BE2C (cell line): ENCODE data around the gene SGMS1.
A peak's percentile ranks its signal among the peaks of the same experiment; 100 is the strongest.
"Not testable (repeated sequence)": the region's sequence is repeated elsewhere in the genome, so short reads cannot be mapped to it uniquely, and the experiment has no call there.

Experiments
- DNase-seq: peaks from one replicate; pipeline ENCODE4 v3.0.0-alpha.2; 2020
- H3K27me3 ChIP-seq: fragments of 250-450 bp; sonication (Bioruptor Pico); 2 replicates; pipeline ENCODE4 v1.5.1; 2020; ENCODE audit warnings: mild to moderate bottlenecking
- H3K36me3 ChIP-seq: fragments of 250-450 bp; sonication (Bioruptor Pico); 2 replicates; pipeline ENCODE4 v1.5.1; 2020; ENCODE audit warnings: mild to moderate bottlenecking
- H3K4me1 ChIP-seq: fragments of 250-450 bp; sonication (Bioruptor Pico); 2 replicates; pipeline ENCODE4 v1.5.1; 2020
- H3K4me3 ChIP-seq: 2 replicates; pipeline ENCODE4 v1.5.1; 2011; ENCODE audit warnings: low read depth, low read length
- H3K9me3 ChIP-seq: fragments of 250-450 bp; sonication (Bioruptor Pico); 2 replicates; pipeline ENCODE4 v1.5.1; 2020
- TF ChIP-seq, protein P1 (sequence below): IDR thresholded peaks from 2 replicates; pipeline ENCODE4 v1.5.1; 2012; ENCODE audit warnings: mild to moderate bottlenecking, low read depth, low read length

SGMS1 gene

DNA sequence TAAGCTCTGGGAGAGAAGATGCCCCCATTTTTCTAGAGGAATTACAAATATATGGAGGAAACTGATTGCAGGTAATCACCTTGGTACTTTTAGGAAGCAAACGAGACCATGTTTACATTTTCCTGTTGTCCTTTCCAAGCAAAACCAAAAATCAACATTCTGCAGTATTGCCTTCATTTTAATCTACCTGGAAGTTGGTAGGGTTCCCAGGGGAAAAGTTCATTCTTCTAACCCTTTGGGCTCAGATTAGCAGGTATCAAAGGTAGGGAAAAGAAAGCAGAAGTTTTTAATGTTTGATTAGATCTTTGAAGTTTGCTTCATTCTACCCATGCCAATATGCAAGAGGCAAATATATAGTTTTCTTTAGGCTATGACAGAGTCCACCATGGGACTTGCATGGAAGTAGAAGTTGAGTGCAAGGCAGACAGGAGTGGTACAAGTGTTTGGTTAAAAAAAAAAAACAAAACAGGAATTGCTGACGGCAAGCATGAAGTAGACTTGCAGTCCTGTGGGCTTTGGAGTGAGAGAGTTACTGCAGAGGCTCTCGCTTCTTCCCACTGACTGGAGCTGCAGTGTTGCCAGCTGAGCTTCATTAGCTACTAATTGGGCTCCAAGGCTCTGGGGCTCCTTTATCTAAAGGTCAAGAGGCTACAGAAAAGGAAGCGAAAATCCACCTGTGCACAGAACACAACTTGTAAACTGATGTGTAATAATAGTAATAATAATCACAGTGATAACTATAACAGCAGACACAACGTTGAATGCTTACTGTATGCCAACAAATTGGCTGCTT is 343.5 kb downstream of the SGMS1 start:
- DNase-seq, result no peak
- H3K4me1 ChIP-seq, result no peaks in the 10 kb centered on the region
- H3K9me3 ChIP-seq, result no peaks in the 10 kb centered on the region
- TF ChIP-seq, protein P1, sequence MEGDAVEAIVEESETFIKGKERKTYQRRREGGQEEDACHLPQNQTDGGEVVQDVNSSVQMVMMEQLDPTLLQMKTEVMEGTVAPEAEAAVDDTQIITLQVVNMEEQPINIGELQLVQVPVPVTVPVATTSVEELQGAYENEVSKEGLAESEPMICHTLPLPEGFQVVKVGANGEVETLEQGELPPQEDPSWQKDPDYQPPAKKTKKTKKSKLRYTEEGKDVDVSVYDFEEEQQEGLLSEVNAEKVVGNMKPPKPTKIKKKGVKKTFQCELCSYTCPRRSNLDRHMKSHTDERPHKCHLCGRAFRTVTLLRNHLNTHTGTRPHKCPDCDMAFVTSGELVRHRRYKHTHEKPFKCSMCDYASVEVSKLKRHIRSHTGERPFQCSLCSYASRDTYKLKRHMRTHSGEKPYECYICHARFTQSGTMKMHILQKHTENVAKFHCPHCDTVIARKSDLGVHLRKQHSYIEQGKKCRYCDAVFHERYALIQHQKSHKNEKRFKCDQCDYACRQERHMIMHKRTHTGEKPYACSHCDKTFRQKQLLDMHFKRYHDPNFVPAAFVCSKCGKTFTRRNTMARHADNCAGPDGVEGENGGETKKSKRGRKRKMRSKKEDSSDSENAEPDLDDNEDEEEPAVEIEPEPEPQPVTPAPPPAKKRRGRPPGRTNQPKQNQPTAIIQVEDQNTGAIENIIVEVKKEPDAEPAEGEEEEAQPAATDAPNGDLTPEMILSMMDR, result no peak
- H3K36me3 ChIP-seq, result no peaks in the 10 kb centered on the region
- no peak overlapping the region for H3K4me3 ChIP-seq
- H3K27me3 ChIP-seq, result no peaks in the 10 kb centered on the region; the same call in 1 of the 2 replicates

DNA sequence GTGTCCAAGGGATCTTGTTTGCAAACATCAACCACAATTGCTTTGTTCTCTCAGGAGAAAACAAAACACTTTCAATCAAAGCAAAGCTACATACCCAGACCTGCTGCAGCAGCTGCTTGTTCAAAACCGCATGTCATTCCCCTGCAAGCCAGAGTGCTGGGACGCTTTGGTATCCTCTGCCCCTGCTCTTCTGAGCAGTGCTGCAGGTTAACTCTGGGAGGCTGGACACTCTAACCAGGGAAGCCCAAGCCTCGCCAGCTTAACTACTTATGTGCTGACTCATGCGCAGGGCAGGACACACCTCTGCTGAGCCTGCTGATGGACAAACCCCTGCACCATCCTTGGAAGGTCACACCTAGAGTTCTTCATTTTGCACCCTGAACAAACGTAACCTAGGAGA is 344.3 kb downstream of the SGMS1 start:
- H3K4me3 ChIP-seq, result no peak overlapping the region
- TF ChIP-seq, protein P1, result no peak
- no peaks in the 10 kb centered on the region; the same call in 1 of the 2 replicates for H3K27me3 ChIP-seq
- no peak for DNase-seq
- no peaks in the 10 kb centered on the region for H3K4me1 ChIP-seq
- no peaks in the 10 kb centered on the region for H3K36me3 ChIP-seq
- no peaks in the 10 kb centered on the region for H3K9me3 ChIP-seq

DNA sequence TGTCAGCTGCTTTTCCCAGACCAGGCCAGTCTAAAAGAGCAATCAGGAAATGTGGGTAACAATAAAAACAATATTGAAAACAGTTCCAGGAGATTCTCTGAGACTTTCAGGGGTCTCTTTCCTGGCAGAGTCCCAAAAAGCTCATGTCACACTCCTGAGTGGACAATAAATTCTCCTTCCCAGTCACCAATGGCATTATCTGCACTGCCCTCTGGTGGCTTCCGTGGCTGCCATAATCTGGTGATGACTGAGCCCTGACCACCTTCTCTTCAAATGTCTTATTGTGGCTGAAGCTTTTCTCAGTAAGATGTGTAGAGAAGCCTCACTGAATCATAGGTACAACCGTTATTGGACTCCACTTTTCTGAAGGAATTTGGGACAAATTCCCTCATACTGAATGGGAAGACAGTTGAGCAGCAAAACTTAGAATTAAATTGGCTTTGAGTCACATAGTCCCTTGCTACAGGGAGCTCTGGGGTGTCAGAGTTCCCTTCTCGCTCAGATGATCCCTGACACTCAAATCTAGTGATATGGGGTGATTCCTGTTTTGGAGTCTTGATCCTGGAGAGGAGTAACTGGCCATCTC is 348.0 kb downstream of the SGMS1 start:
- Histone ChIP-seq H3K4me1 (no peaks in the 10 kb centered on the region), H3K36me3 (no peaks in the 10 kb centered on the region), H3K4me3 (no peak overlapping the region), H3K27me3 (no peaks in the 10 kb centered on the region; the same call in 1 of the 2 replicates), H3K9me3 (no peaks in the 10 kb centered on the region)
- TF ChIP-seq, protein P1, result peak; percentile 70
- DNase-seq, result peak; percentile 43

DNA sequence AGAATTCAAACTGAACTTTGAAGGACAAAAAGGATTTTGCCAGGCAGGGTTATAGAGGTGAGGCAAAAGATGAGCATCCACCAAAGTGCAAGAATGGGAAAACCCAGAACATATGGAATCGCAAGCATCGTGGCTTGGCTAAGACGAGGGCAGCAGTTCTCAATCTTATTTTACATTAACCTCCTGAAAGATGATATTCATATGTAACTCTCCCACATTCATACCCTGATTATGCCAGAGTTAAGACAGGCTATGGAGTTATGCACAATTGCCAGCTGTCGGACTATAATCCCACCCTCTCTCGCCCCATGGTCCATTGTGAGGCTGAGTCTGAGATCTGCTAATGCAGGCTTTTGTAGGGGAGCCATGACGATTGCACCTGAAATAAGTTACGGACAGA is 351.2 kb downstream of the SGMS1 start:
- Histone ChIP-seq H3K27me3 (no peaks in the 10 kb centered on the region; the same call in 1 of the 2 replicates), H3K9me3 (no peaks in the 10 kb centered on the region), H3K4me3 (no peak overlapping the region), H3K4me1 (no peaks in the 10 kb centered on the region), H3K36me3 (no peaks in the 10 kb centered on the region)
- DNase-seq, result no peak
- TF ChIP-seq, protein P1, result no peak

DNA sequence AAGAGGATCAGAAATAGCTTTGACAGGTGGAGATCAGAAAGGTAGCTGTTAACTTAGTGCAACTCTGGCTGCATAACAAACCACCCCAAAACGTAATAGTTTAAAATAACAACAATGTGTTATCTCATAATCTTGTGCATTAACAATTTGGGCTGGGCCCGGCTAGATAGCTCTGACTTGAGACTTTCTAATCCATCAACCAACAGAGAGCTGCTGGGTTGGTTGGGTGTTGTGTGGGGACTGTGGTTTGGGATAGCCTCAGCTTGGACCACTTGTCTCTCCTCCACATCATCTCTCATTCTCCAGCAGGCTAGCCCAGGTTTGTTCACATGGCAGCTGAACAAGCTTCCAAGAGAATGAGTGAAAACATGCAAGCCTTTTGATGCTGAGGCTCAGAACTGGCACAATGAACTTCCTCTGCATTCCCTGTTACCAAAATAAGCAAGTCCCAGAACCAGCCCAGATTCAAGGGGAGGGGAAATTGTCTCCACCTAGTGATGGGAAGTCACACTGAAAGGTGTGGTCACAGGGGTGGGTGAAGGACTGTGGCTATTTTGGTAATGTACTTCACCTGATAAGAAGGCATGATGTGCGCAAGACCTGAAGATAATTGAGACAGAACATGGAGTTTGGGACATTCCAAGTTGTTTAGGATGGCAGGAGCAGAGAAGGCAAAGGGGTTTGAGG is 352.0 kb downstream of the SGMS1 start:
- Histone ChIP-seq H3K4me3 (no peak overlapping the region), H3K36me3 (no peaks in the 10 kb centered on the region), H3K9me3 (no peaks in the 10 kb centered on the region), H3K4me1 (no peaks in the 10 kb centered on the region), H3K27me3 (no peaks in the 10 kb centered on the region; the same call in 1 of the 2 replicates)
- TF ChIP-seq, protein P1, result no peak
- DNase-seq, result no peak

DNA sequence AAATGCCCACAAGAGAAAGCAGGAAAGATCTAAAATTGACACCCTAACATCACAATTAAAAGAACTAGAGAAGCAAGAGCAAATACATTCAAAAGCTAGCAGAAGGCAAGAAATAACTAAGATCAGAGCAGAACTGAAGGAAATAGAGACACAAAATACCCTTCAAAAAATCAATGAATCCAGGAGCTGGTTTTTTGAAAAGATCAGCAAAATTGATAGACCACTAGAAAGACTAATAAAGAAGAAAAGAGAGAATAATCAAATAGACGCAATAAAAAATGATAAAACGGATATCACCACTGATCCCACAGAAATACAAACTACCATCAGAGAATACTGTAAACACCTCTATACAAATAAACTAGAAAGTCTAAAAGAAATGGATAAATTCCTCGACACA is 355.9 kb downstream of the SGMS1 start:
- H3K4me3 ChIP-seq, DNase-seq, H3K36me3 ChIP-seq, H3K4me1 ChIP-seq, H3K9me3 ChIP-seq, H3K27me3 ChIP-seq: not testable (repeated sequence)

DNA sequence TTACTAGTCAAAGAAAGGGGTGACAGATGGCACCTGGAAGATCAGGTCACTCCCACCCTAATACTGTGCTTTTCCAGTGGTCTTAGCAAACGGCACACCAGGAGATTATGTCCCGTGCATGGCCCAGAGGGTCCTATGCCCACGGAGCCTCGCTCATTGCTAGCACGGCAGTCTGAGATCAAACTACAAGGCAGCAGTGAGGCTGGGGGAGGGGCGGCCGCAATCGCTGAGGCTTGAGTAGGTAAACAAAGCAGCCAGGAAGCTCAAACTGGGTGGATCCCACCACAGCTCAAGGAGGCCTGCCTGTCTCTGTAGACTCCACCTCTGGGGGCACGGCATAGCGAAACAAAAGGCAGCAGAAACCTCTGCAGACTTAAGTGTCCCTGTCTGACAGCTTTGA is 361.1 kb downstream of the SGMS1 start:
- not testable (repeated sequence) for DNase-seq, H3K4me3 ChIP-seq, H3K27me3 ChIP-seq, H3K36me3 ChIP-seq, H3K4me1 ChIP-seq, H3K9me3 ChIP-seq
